WTC11 (cell line): ENCODE results near the gene MBP. TPM values are rescaled to one million over a fixed set of nuclear protein-coding genes. Genes with fewer than 3 reads are reported as not detected.

Source experiments
- ATAC-seq: fragments of 200-7000 bp; cut with Tn5 transposase; 2 replicates; pipeline ENCODE4 v1.10.0; 2021; ENCODE audit warnings: mild to moderate bottlenecking, moderate library complexity
- CTCF ChIA-PET: fragments of 300-600 bp; sonication (Branson Sonifier 250); formaldehyde crosslinking; loops from one replicate; lab custom pipeline; 2021; ENCODE audit warnings: antibody characterized with exemption; lab: Charles Lee
- POLR2A ChIA-PET: fragments of 350-600 bp; sonication (Branson Sonifier 250); formaldehyde crosslinking; loops from one replicate; lab custom pipeline; 2021; ENCODE audit warnings: antibody characterized with exemption; lab: Charles Lee
- DNase-seq: peaks from one replicate; pipeline ENCODE4 v3.0.0; 2021; ENCODE audit warnings: low spot score
- H3K27ac Mint-ChIP-seq: 2 replicates; pipeline ENCODE4 v1.8.0; 2021; ENCODE audit warnings: mixed read lengths
- H3K27me3 Mint-ChIP-seq: 2 replicates; pipeline ENCODE4 v1.8.0; 2021; ENCODE audit warnings: low read depth, mild to moderate bottlenecking, moderate library complexity, mixed read lengths
- H3K36me3 Mint-ChIP-seq: 2 replicates; pipeline ENCODE4 v1.8.0; 2021; ENCODE audit warnings: mixed read lengths
- H3K4me1 Mint-ChIP-seq: 2 replicates; pipeline ENCODE4 v1.8.0; 2022; ENCODE audit warnings: mixed read lengths
- H3K4me3 Mint-ChIP-seq: 2 replicates; pipeline ENCODE4 v1.8.0; 2021; ENCODE audit warnings: mild to moderate bottlenecking, moderate library complexity, mixed read lengths
- H3K9me3 Mint-ChIP-seq: 2 replicates; pipeline ENCODE4 v1.8.0; 2021; ENCODE audit warnings: mixed read lengths
- FOXJ3 ChIP-seq: sonication (generic); formaldehyde crosslinking; IDR thresholded peaks from 2 replicates; pipeline ENCODE4 v1.9.0; 2021; ENCODE audit warnings: missing genetic modification reagents, mild to moderate bottlenecking, borderline replicate concordance
- FOXP1 ChIP-seq: sonication (generic); formaldehyde crosslinking; IDR thresholded peaks from 2 replicates; pipeline ENCODE4 v1.8.0; 2022; ENCODE audit warnings: missing genetic modification reagents, mild to moderate bottlenecking, moderate library complexity, borderline replicate concordance
- MXD4 ChIP-seq: fragments of 250-450 bp; sonication (Bioruptor Pico); IDR thresholded peaks from 2 replicates; pipeline ENCODE4 v1.8.0; 2021; ENCODE audit warnings: mild to moderate bottlenecking, moderate library complexity, borderline replicate concordance
- SMAD4 ChIP-seq: sonication (generic); formaldehyde crosslinking; IDR thresholded peaks from 2 replicates; pipeline ENCODE4 v1.8.0; 2022; ENCODE audit warnings: mild to moderate bottlenecking, missing genetic modification reagents
- SP1 ChIP-seq: sonication (generic); formaldehyde crosslinking; conservative IDR thresholded peaks from 2 replicates; pipeline ENCODE4 v1.8.1; 2022; ENCODE audit warnings: missing genetic modification reagents
- TCF7 ChIP-seq: sonication (generic); formaldehyde crosslinking; IDR thresholded peaks from 2 replicates; pipeline ENCODE4 v1.8.0; 2022; ENCODE audit warnings: mild to moderate bottlenecking, low read depth, missing genetic modification reagents, moderate library complexity
- TEAD4 ChIP-seq: sonication (generic); formaldehyde crosslinking; IDR thresholded peaks from 2 replicates; pipeline ENCODE4 v1.8.0; 2022; ENCODE audit warnings: mild to moderate bottlenecking, missing genetic modification reagents
- ZBTB21 ChIP-seq: sonication (generic); formaldehyde crosslinking; IDR thresholded peaks from 2 replicates; pipeline ENCODE4 v1.8.1; 2023; ENCODE audit warnings: mild to moderate bottlenecking, missing genetic modification reagents, borderline replicate concordance
- ZNF263 ChIP-seq: sonication (generic); formaldehyde crosslinking; IDR thresholded peaks from 2 replicates; pipeline ENCODE4 v1.8.1; 2022; ENCODE audit warnings: low read depth, mild to moderate bottlenecking, moderate library complexity, missing genetic modification reagents
- ZNF317 ChIP-seq: sonication (generic); formaldehyde crosslinking; IDR thresholded peaks from 2 replicates; pipeline ENCODE4 v1.8.1; 2023; ENCODE audit warnings: low read depth, mild to moderate bottlenecking, moderate library complexity, missing genetic modification reagents, borderline replicate concordance
- ZNF416 ChIP-seq: fragments of 250-450 bp; sonication (Bioruptor Pico); IDR thresholded peaks from 2 replicates; pipeline ENCODE4 v1.9.0; 2021; ENCODE audit warnings: mild to moderate bottlenecking, inconsistent platforms
- total RNA-seq: library from RNA; stranded (reverse); gene quantifications from 3 replicates; pipeline ENCODE4 v1.2.3, GENCODE V29; 2021
- TF ChIP-seq, protein P1 (sequence below): sonication (generic); formaldehyde crosslinking; IDR thresholded peaks from 2 replicates; pipeline ENCODE4 v1.8.1; 2023; ENCODE audit warnings: mild to moderate bottlenecking, missing genetic modification reagents, moderate library complexity
- TF ChIP-seq, protein P2 (sequence below): fragments of 200-600 bp; IDR thresholded peaks from 2 replicates; pipeline ENCODE4 v1.8.0; 2022; ENCODE audit warnings: antibody characterized with exemption
- TF ChIP-seq, protein P3 (sequence below): sonication (generic); formaldehyde crosslinking; IDR thresholded peaks from 2 replicates; pipeline ENCODE4 v1.8.1; 2022; ENCODE audit warnings: low read depth, missing genetic modification reagents, borderline replicate concordance
- TF ChIP-seq, protein P4 (sequence below): sonication (generic); formaldehyde crosslinking; IDR thresholded peaks from 2 replicates; pipeline ENCODE4 v1.8.0; 2023; ENCODE audit warnings: missing genetic modification reagents, mild to moderate bottlenecking, borderline replicate concordance
- TF ChIP-seq, protein P5 (sequence below): fragments of 250-450 bp; sonication (Bioruptor Pico); IDR thresholded peaks from 2 replicates; pipeline ENCODE4 v1.9.0; 2021; ENCODE audit warnings: moderate library complexity, mild to moderate bottlenecking, inconsistent platforms, borderline replicate concordance
- TF ChIP-seq, protein P6 (sequence below): sonication (generic); formaldehyde crosslinking; IDR thresholded peaks from 2 replicates; pipeline ENCODE4 v1.8.0; 2022; ENCODE audit warnings: missing genetic modification reagents
- TF ChIP-seq, protein P7 (sequence below): sonication (generic); formaldehyde crosslinking; IDR thresholded peaks from 2 replicates; pipeline ENCODE4 v1.8.1; 2023; ENCODE audit warnings: mild to moderate bottlenecking, missing genetic modification reagents, moderate library complexity

The MBP gene
- total RNA-seq, 1 experiment from 2014 or later = 19.6 TPM

DNA sequence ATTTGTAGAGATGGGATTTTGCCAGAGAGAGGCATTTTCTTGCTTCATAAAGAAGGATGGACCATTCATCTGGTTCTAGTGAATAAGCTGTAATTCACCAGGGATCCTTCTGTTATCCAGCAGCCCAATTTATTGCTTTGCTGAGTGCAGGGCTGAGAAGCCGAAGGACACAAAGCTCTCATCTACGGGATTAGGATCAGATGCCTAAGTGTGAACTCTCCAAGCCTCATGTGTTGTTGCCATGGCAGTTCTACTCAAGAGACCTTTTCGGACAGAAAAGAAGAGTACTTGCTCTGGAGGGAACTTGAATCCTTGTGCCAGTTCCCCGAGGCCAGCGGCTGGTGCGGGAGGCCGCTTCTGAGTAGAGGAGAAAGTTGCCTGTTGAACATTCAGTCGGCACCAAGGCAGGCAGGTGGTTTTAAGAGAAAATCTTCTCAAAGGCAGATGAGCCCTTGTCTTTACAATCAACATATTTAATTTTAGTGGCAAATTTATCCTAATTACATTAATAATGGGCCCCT lies 38.4 kb upstream of the MBP start (continued):
- TF ChIP-seq, protein P1, sequence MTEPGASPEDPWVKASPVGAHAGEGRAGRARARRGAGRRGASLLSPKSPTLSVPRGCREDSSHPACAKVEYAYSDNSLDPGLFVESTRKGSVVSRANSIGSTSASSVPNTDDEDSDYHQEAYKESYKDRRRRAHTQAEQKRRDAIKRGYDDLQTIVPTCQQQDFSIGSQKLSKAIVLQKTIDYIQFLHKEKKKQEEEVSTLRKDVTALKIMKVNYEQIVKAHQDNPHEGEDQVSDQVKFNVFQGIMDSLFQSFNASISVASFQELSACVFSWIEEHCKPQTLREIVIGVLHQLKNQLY (CRISPR knock-in tag) = no peak
- TF ChIP-seq MXD4 (CRISPR knock-in tag) = no peak
- TF ChIP-seq, all 79 proteins: peak for 0

DNA sequence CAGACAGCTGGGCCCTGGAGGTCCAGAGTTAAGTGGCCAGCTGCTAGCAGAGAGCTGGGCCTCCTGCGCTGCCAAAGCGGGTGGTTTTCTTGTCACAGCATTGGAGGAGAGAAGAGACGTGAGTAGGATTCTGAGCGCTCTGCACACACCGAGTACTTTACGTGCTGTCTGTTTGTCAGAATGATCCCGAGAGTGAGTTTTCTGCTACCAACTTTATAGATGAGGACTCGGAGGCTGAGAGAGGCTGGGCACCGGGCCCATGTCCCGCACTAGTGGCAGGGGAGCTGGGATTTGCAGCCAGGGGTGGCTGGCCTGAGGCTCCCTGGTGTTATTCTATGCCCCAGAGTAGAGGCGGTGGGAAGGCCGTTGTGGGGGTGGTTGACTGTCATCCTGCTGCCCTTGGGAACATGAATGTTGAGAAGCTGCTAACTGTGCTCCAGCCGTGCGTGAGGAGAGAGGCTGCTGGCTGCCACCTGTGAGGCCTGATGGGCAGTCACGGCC lies 36.3 kb upstream of the MBP start:
- ChIA-PET CTCF (no interaction called here), POLR2A (no interaction called here)
- Mint-ChIP-seq H3K4me3 (no peak overlapping the region), H3K36me3 (no peaks in the 10 kb centered on the region), H3K9me3 (no peaks in the 10 kb centered on the region), H3K27me3 (no peaks in the 10 kb centered on the region; the same call in 1 of the 2 replicates), H3K4me1 (peaks cover 47% of the 10 kb centered on the region), H3K27ac (no peak overlapping the region)
- ATAC-seq (no peak), DNase-seq (no peak)
- TF ChIP-seq ZNF416 (CRISPR knock-in tag) (no peak), ZNF263 (no peak), SP1 (CRISPR knock-in tag) (no peak), SMAD4 (CRISPR knock-in tag) (no peak), FOXP1 (CRISPR knock-in tag) (no peak), TCF7 (CRISPR knock-in tag) (no peak)
- TF ChIP-seq, protein P2, sequence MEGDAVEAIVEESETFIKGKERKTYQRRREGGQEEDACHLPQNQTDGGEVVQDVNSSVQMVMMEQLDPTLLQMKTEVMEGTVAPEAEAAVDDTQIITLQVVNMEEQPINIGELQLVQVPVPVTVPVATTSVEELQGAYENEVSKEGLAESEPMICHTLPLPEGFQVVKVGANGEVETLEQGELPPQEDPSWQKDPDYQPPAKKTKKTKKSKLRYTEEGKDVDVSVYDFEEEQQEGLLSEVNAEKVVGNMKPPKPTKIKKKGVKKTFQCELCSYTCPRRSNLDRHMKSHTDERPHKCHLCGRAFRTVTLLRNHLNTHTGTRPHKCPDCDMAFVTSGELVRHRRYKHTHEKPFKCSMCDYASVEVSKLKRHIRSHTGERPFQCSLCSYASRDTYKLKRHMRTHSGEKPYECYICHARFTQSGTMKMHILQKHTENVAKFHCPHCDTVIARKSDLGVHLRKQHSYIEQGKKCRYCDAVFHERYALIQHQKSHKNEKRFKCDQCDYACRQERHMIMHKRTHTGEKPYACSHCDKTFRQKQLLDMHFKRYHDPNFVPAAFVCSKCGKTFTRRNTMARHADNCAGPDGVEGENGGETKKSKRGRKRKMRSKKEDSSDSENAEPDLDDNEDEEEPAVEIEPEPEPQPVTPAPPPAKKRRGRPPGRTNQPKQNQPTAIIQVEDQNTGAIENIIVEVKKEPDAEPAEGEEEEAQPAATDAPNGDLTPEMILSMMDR = no peak
- TF ChIP-seq, protein P3, sequence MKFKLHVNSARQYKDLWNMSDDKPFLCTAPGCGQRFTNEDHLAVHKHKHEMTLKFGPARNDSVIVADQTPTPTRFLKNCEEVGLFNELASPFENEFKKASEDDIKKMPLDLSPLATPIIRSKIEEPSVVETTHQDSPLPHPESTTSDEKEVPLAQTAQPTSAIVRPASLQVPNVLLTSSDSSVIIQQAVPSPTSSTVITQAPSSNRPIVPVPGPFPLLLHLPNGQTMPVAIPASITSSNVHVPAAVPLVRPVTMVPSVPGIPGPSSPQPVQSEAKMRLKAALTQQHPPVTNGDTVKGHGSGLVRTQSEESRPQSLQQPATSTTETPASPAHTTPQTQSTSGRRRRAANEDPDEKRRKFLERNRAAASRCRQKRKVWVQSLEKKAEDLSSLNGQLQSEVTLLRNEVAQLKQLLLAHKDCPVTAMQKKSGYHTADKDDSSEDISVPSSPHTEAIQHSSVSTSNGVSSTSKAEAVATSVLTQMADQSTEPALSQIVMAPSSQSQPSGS (CRISPR knock-in tag) = no peak
- TF ChIP-seq, protein P1 (CRISPR knock-in tag) = no peak
- TF ChIP-seq, protein P4, sequence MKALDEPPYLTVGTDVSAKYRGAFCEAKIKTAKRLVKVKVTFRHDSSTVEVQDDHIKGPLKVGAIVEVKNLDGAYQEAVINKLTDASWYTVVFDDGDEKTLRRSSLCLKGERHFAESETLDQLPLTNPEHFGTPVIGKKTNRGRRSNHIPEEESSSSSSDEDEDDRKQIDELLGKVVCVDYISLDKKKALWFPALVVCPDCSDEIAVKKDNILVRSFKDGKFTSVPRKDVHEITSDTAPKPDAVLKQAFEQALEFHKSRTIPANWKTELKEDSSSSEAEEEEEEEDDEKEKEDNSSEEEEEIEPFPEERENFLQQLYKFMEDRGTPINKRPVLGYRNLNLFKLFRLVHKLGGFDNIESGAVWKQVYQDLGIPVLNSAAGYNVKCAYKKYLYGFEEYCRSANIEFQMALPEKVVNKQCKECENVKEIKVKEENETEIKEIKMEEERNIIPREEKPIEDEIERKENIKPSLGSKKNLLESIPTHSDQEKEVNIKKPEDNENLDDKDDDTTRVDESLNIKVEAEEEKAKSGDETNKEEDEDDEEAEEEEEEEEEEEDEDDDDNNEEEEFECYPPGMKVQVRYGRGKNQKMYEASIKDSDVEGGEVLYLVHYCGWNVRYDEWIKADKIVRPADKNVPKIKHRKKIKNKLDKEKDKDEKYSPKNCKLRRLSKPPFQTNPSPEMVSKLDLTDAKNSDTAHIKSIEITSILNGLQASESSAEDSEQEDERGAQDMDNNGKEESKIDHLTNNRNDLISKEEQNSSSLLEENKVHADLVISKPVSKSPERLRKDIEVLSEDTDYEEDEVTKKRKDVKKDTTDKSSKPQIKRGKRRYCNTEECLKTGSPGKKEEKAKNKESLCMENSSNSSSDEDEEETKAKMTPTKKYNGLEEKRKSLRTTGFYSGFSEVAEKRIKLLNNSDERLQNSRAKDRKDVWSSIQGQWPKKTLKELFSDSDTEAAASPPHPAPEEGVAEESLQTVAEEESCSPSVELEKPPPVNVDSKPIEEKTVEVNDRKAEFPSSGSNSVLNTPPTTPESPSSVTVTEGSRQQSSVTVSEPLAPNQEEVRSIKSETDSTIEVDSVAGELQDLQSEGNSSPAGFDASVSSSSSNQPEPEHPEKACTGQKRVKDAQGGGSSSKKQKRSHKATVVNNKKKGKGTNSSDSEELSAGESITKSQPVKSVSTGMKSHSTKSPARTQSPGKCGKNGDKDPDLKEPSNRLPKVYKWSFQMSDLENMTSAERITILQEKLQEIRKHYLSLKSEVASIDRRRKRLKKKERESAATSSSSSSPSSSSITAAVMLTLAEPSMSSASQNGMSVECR (CRISPR knock-in tag) = no peak

DNA sequence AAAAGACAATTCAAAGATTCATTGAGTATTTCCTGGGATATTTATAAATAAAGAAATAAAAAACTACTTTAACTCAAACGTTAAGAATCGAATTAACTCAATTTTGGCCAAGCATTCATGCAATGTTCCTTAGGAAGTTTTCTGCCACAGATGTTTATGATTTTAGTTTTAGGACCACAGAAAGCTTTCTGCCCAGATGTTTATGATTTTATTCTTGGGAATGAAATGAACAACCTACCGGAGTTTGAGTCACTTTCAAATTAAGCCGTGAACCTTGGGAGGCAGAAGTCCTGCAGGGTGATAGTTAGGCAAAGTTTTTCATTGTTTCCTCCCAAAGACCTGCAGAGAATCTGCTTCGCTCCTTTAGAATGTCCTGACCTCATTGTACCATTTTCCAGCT lies 34.7 kb upstream of the MBP start:
- POLR2A ChIA-PET = no interaction called here
- Mint-ChIP-seq H3K27me3 (no peaks in the 10 kb centered on the region; the same call in 1 of the 2 replicates), H3K4me1 (peaks cover 64% of the 10 kb centered on the region), H3K4me3 (no peak overlapping the region), H3K27ac (no peak overlapping the region), H3K36me3 (no peaks in the 10 kb centered on the region), H3K9me3 (no peaks in the 10 kb centered on the region)
- DNase-seq (no peak), ATAC-seq (no peak; the same call in 1 of the 2 replicates)
- CTCF ChIA-PET = no interaction called here
- no peak for TF ChIP-seq ZNF317 (CRISPR knock-in tag)
- TF ChIP-seq, protein P5, sequence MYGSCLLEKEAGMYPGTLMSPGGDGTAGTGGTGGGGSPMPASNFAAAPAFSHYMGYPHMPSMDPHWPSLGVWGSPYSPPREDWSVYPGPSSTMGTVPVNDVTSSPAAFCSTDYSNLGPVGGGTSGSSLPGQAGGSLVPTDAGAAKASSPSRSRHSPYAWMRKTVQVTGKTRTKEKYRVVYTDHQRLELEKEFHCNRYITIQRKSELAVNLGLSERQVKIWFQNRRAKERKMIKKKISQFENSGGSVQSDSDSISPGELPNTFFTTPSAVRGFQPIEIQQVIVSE (CRISPR knock-in tag) = no peak
- TF ChIP-seq ZBTB21 (CRISPR knock-in tag) = no peak
- no peak for TF ChIP-seq FOXJ3 (CRISPR knock-in tag)
- TF ChIP-seq TEAD4 (CRISPR knock-in tag) = no peak
- TF ChIP-seq, protein P6, sequence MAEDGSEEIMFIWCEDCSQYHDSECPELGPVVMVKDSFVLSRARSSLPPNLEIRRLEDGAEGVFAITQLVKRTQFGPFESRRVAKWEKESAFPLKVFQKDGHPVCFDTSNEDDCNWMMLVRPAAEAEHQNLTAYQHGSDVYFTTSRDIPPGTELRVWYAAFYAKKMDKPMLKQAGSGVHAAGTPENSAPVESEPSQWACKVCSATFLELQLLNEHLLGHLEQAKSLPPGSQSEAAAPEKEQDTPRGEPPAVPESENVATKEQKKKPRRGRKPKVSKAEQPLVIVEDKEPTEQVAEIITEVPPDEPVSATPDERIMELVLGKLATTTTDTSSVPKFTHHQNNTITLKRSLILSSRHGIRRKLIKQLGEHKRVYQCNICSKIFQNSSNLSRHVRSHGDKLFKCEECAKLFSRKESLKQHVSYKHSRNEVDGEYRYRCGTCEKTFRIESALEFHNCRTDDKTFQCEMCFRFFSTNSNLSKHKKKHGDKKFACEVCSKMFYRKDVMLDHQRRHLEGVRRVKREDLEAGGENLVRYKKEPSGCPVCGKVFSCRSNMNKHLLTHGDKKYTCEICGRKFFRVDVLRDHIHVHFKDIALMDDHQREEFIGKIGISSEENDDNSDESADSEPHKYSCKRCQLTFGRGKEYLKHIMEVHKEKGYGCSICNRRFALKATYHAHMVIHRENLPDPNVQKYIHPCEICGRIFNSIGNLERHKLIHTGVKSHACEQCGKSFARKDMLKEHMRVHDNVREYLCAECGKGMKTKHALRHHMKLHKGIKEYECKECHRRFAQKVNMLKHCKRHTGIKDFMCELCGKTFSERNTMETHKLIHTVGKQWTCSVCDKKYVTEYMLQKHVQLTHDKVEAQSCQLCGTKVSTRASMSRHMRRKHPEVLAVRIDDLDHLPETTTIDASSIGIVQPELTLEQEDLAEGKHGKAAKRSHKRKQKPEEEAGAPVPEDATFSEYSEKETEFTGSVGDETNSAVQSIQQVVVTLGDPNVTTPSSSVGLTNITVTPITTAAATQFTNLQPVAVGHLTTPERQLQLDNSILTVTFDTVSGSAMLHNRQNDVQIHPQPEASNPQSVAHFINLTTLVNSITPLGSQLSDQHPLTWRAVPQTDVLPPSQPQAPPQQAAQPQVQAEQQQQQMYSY (CRISPR knock-in tag) = no peak
- TF ChIP-seq, protein P7, sequence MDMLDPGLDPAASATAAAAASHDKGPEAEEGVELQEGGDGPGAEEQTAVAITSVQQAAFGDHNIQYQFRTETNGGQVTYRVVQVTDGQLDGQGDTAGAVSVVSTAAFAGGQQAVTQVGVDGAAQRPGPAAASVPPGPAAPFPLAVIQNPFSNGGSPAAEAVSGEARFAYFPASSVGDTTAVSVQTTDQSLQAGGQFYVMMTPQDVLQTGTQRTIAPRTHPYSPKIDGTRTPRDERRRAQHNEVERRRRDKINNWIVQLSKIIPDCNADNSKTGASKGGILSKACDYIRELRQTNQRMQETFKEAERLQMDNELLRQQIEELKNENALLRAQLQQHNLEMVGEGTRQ (CRISPR knock-in tag) = no peak
